H9 (cell line): ENCODE data around the gene GCSH. TPM values are rescaled to one million over a fixed set of nuclear protein-coding genes. Genes with fewer than 3 reads are reported as not detected.

ENCODE experiments used
- DNase-seq: peaks from one replicate; pipeline ENCODE4 v3.0.0-alpha.2; 2017
- H2AFZ ChIP-seq: one replicate; pipeline ENCODE4 v1.6.1; 2013; ENCODE audit warnings: mild to moderate bottlenecking, low read length, control low read depth, moderate library complexity
- H2AK5ac ChIP-seq: 2 replicates; pipeline ENCODE4 v1.6.1; 2013; ENCODE audit warnings: low read length, control low read depth, mixed read lengths; ENCODE audit not compliant: insufficient read length
- H2BK120ac ChIP-seq: one replicate; pipeline ENCODE4 v1.6.1; 2013; ENCODE audit warnings: low read depth, mild to moderate bottlenecking, low read length, control low read depth, inconsistent platforms; ENCODE audit not compliant: poor library complexity, severe bottlenecking
- H2BK12ac ChIP-seq: 2 replicates; pipeline ENCODE4 v1.6.1; 2013; ENCODE audit warnings: low read length, control low read depth, mixed read lengths, low read depth; ENCODE audit not compliant: insufficient read length
- H2BK15ac ChIP-seq: 2 replicates; pipeline ENCODE4 v1.6.1; 2013; ENCODE audit warnings: low read depth, low read length, control low read depth
- H2BK20ac ChIP-seq: one replicate; pipeline ENCODE4 v1.6.1; 2013; ENCODE audit warnings: low read depth, mild to moderate bottlenecking, low read length, control low read depth, inconsistent platforms; ENCODE audit not compliant: poor library complexity, severe bottlenecking
- H2BK5ac ChIP-seq: 2 replicates; pipeline ENCODE4 v1.6.1; 2013; ENCODE audit warnings: low read length, control low read depth, mixed read lengths; ENCODE audit not compliant: insufficient read length
- H3K14ac ChIP-seq: 2 replicates; pipeline ENCODE4 v1.6.1; 2013; ENCODE audit warnings: low read length, control low read depth; ENCODE audit not compliant: insufficient read depth
- H3K18ac ChIP-seq: 2 replicates; pipeline ENCODE4 v1.6.1; 2013; ENCODE audit warnings: low read depth, mild to moderate bottlenecking, mixed read lengths, low read length, control low read depth; ENCODE audit not compliant: insufficient read length
- H3K23ac ChIP-seq: 2 replicates; pipeline ENCODE4 v1.6.1; 2013; ENCODE audit warnings: low read length, control low read depth, mixed read lengths, low read depth; ENCODE audit not compliant: insufficient read length
- H3K23me2 ChIP-seq: 2 replicates; pipeline ENCODE4 v1.6.1; 2013; ENCODE audit warnings: low read depth, mild to moderate bottlenecking, mixed read lengths, low read length, control low read depth; ENCODE audit not compliant: insufficient read length, poor library complexity, severe bottlenecking
- H3K27ac ChIP-seq: 2 replicates; pipeline ENCODE4 v1.5.1; 2013; ENCODE audit warnings: low read length, control low read depth, mixed read lengths, low read depth; ENCODE audit not compliant: insufficient read length
- H3K27me3 ChIP-seq: 2 replicates; pipeline ENCODE4 v1.6.1; 2013; ENCODE audit warnings: low read length, control low read depth, inconsistent platforms; ENCODE audit not compliant: insufficient read depth
- H3K4ac ChIP-seq: 2 replicates; pipeline ENCODE4 v1.6.1; 2013; ENCODE audit warnings: low read depth, mild to moderate bottlenecking, control low read depth, inconsistent platforms, low read length, moderate library complexity
- H3K4me1 ChIP-seq: 2 replicates; pipeline ENCODE4 v1.6.1; 2013; ENCODE audit warnings: low read length, control low read depth, inconsistent platforms; ENCODE audit not compliant: insufficient read depth
- H3K4me2 ChIP-seq: 2 replicates; pipeline ENCODE4 v1.6.1; 2013; ENCODE audit warnings: low read length, control low read depth, mixed read lengths; ENCODE audit not compliant: insufficient read length, insufficient read depth
- H3K56ac ChIP-seq: 2 replicates; pipeline ENCODE4 v1.6.1; 2013; ENCODE audit warnings: low read depth, mild to moderate bottlenecking, mixed read lengths, low read length, control low read depth; ENCODE audit not compliant: insufficient read length
- H3K79me1 ChIP-seq: 2 replicates; pipeline ENCODE4 v1.6.1; 2013; ENCODE audit warnings: low read depth, mild to moderate bottlenecking, moderate library complexity, low read length, control low read depth, inconsistent platforms; ENCODE audit not compliant: insufficient read depth, poor library complexity, severe bottlenecking
- H3K79me2 ChIP-seq: 2 replicates; pipeline ENCODE4 v1.6.1; 2013; ENCODE audit warnings: low read length, control low read depth, inconsistent platforms; ENCODE audit not compliant: insufficient read depth
- H3K9ac ChIP-seq: 2 replicates; pipeline ENCODE4 v1.6.1; 2013; ENCODE audit warnings: low read length, control low read depth, mixed read lengths; ENCODE audit not compliant: insufficient read length; ENCODE audit errors: extremely low read depth
- H3K9me3 ChIP-seq: one replicate; pipeline ENCODE4 v1.6.1; 2013; ENCODE audit warnings: low read depth, low read length, inconsistent platforms; ENCODE audit not compliant: control insufficient read depth
- H3T11ph ChIP-seq: one replicate; pipeline ENCODE4 v1.6.1; 2013; ENCODE audit warnings: mild to moderate bottlenecking, low read length, control low read depth, inconsistent platforms
- H4K20me1 ChIP-seq: one replicate; pipeline ENCODE4 v1.6.1; 2013; ENCODE audit not compliant: control insufficient read depth, insufficient read length, insufficient read depth
- H4K5ac ChIP-seq: 2 replicates; pipeline ENCODE4 v1.6.1; 2013; ENCODE audit warnings: low read depth, mild to moderate bottlenecking, mixed read lengths, low read length, control low read depth; ENCODE audit not compliant: insufficient read length
- H4K8ac ChIP-seq: replicated peaks from 2 replicates; pipeline ENCODE4 v1.6.1; 2013; ENCODE audit warnings: low read length, control low read depth, mixed read lengths, low read depth; ENCODE audit not compliant: insufficient read length
- H4K91ac ChIP-seq: 2 replicates; pipeline ENCODE4 v1.6.1; 2013; ENCODE audit warnings: low read depth, mild to moderate bottlenecking, moderate library complexity, mixed read lengths, low read length, control low read depth; ENCODE audit not compliant: insufficient read length
- H3K27ac Mint-ChIP-seq, 3 experiments: 2 replicates in 2 of 3; 3 replicates in 1 of 3; pipeline ENCODE4 v1.8.0; 2020 to 2021; ENCODE audit warnings: mixed read lengths in 3 of 3, mild to moderate bottlenecking in 1 of 3, moderate library complexity in 1 of 3
- H3K27me3 Mint-ChIP-seq: 2 replicates; pipeline ENCODE4 v1.8.0; 2021; ENCODE audit warnings: low read depth, mild to moderate bottlenecking, moderate library complexity, mixed read lengths
- H3K36me3 Mint-ChIP-seq, 3 experiments: 2 replicates in 2 of 3; 3 replicates in 1 of 3; pipeline ENCODE4 v1.8.0; 2020 to 2021; ENCODE audit warnings: low read depth in 3 of 3, mixed read lengths in 3 of 3; ENCODE audit not compliant: insufficient read depth in 1 of 3
- H3K4me1 Mint-ChIP-seq, 2 experiments: 2 replicates each; pipeline ENCODE4 v1.8.0; 2020; ENCODE audit warnings: mixed read lengths in 2 of 2
- H3K4me3 Mint-ChIP-seq, 2 experiments: 2 replicates in 1 of 2; 3 replicates in 1 of 2; pipeline ENCODE4 v1.8.0; 2020 to 2021; ENCODE audit warnings: mild to moderate bottlenecking in 2 of 2, mixed read lengths in 2 of 2, moderate library complexity in 1 of 2
- H3K9me3 Mint-ChIP-seq, 2 experiments: 2 replicates in 1 of 2; 3 replicates in 1 of 2; pipeline ENCODE4 v1.8.0; 2020; ENCODE audit warnings: mild to moderate bottlenecking in 2 of 2, mixed read lengths in 2 of 2, moderate library complexity in 1 of 2
- WGBS: extraction: QIAGEN DNeasy Blood & Tissue Kit; methylation state at CpG from one replicate; pipeline ENCODE4 v1.1.7; 2013; ENCODE audit warnings: missing lambda C conversion rate, low lambda C conversion rate, mixed read lengths; ENCODE audit not compliant: insufficient read length; ENCODE audit errors: extremely low coverage; 5-methylcytosine and 5-hydroxymethylcytosine counted together
- total RNA-seq: library from RNA; stranded (reverse); gene quantifications from 2 replicates; pipeline ENCODE4 v1.2.1, GENCODE V29; 2021
- TF ChIP-seq, protein P1 (sequence below): fragments of 200-600 bp; sonication (generic); conservative IDR thresholded peaks from 3 replicates; pipeline ENCODE4 v1.8.0; 2021; ENCODE audit warnings: antibody characterized with exemption, mild to moderate bottlenecking

Gene GCSH
- total RNA-seq, 1 experiment from 2014 or later, result 87.4 TPM

DNA sequence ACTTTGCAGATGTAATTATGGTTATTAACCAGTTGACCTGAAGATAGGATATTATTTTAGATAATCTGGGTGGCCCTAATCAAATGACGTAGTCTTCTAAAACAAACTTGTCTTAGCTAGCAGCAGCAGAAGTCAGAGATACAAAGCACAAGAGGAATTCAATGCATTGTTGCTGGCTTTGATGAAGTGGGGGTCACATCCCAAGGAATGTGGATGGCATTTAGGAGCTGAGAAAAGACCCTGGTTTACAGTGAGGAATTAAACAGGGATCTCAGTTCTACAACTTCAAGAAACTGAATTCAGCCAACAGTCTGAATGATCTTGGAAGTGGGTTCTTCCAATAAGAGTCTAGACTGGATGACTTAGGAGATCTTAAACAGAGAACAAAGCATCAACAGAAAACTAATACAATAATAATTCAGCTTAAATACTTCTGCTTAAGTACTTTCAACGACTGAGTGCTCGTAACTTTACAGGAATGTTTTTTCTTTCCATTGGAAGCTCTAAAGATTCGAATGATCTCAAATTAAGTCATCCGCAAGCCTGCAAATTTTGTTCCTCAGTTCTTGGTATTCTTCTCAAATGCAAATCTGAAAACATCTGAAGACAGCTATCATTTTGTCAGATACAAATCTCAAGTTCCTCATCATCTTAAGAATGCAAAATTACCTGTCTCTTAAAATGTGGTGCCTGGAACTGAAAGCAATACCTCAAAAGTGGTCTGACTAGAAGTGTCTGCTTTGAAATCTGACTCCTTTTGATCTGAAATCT, 22.4 kb downstream of the GCSH start:
- Histone ChIP-seq H3K27ac (no peak overlapping the region), H3K4me2 (no peak overlapping the region), H3K79me2 (no peaks in the 10 kb centered on the region), H3T11ph (no peak overlapping the region), H2BK12ac (no peak overlapping the region), H2BK120ac (no peak overlapping the region), H4K20me1 (no peaks in the 10 kb centered on the region), H3K23ac (no peak overlapping the region), H3K56ac (no peak overlapping the region), H2AFZ (no peak overlapping the region), H3K27me3 (no peaks in the 10 kb centered on the region), H4K91ac (no peak overlapping the region), H3K4ac (no peak overlapping the region), H3K18ac (no peak overlapping the region), H2BK5ac (no peak overlapping the region), H4K8ac (no peak overlapping the region), H3K9me3 (no peaks in the 10 kb centered on the region), H2BK20ac (no peak overlapping the region), H3K14ac (no peak overlapping the region), H3K79me1 (no peaks in the 10 kb centered on the region), H2BK15ac (no peak overlapping the region), H2AK5ac (no peak overlapping the region), H3K9ac (no peak overlapping the region), H3K4me1 (no peaks in the 10 kb centered on the region), H4K5ac (no peak overlapping the region), H3K23me2 (peaks cover 8% of the 10 kb centered on the region)
- Mint-ChIP-seq H3K4me1 (peaks cover 11 to 12% of the 10 kb centered on the region in 2 experiments), H3K36me3 (no peaks in the 10 kb centered on the region), H3K27ac (no peak overlapping the region), H3K9me3 (no peaks in the 10 kb centered on the region), H3K4me3 (no peak overlapping the region), H3K27me3 (no peaks in the 10 kb centered on the region; the same call in 1 of the 2 replicates)
- DNase-seq, result no peak
- WGBS, result no CpG with 5 or more reads among the region's 5 CpGs
- TF ChIP-seq, protein P1, sequence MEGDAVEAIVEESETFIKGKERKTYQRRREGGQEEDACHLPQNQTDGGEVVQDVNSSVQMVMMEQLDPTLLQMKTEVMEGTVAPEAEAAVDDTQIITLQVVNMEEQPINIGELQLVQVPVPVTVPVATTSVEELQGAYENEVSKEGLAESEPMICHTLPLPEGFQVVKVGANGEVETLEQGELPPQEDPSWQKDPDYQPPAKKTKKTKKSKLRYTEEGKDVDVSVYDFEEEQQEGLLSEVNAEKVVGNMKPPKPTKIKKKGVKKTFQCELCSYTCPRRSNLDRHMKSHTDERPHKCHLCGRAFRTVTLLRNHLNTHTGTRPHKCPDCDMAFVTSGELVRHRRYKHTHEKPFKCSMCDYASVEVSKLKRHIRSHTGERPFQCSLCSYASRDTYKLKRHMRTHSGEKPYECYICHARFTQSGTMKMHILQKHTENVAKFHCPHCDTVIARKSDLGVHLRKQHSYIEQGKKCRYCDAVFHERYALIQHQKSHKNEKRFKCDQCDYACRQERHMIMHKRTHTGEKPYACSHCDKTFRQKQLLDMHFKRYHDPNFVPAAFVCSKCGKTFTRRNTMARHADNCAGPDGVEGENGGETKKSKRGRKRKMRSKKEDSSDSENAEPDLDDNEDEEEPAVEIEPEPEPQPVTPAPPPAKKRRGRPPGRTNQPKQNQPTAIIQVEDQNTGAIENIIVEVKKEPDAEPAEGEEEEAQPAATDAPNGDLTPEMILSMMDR, result no peak
